ENCODE measurements around the gene NPPB. TPM values are rescaled to one million over a fixed set of nuclear protein-coding genes. Genes with fewer than 3 reads are reported as not detected.

NPPB gene
- total RNA-seq, 2 experiments from 2014 or later = not detected

DNA sequence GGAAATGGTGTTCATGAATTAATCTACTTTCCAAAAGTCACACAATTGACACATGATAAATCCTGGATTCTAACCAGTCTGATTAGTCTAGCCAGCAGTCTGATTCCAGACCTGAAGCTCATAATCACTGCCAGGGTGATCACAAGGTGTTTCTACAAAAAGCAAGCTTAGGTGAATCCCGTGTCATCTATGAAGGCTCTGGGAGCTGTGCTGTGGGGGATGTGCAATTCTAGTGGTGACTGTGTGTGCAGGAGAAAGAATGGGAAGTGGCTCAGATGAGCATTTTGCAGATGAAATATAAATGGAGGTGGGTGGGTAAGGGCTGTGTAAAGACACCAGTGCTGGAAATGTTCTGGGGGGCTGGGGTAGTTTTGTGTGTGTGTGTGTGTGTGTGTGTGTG lies 1.8 kb upstream of the NPPB start:
- ChIA-PET CTCF (ENCODE audit: unreplicated experiment) (no interaction called here), POLR2A (no interaction called here)
- Histone ChIP-seq H3K4me3 (ENCODE audit: low read depth, low read length, poor library complexity, severe bottlenecking) (no peak overlapping the region), H3K79me2 (ENCODE audit: insufficient read depth, low read depth, low read length) (no peaks in the 10 kb centered on the region), H3K27ac (ENCODE audit: low read depth, low read length, poor library complexity, severe bottlenecking) (no peak overlapping the region), H3K4me2 (ENCODE audit: low read length) (no peak overlapping the region), H3K9me2 (ENCODE audit: insufficient read depth, low read length) (no peaks in the 10 kb centered on the region), H3K36me3 (ENCODE audit: insufficient read depth, low read length) (no peaks in the 10 kb centered on the region), H3K9me3 (ENCODE audit: low read length) (no peaks in the 10 kb centered on the region), H4K20me1 (ENCODE audit: insufficient read depth, low read length) (no peaks in the 10 kb centered on the region), H2AFZ (ENCODE audit: low read length) (no peak overlapping the region), H3K4me1 (ENCODE audit: insufficient read depth, low read length, poor library complexity, severe bottlenecking) (peaks cover 23% of the 10 kb centered on the region)
- BruUV-seq (replicated peaks) = no TSS peak
- TF ChIP-seq EZH2phosphoT487 (IDR thresholded peaks at IDR 0.05; ENCODE audit: borderline replicate concordance, low read depth, low read length) = no peak
- TF ChIP-seq, protein P1, sequence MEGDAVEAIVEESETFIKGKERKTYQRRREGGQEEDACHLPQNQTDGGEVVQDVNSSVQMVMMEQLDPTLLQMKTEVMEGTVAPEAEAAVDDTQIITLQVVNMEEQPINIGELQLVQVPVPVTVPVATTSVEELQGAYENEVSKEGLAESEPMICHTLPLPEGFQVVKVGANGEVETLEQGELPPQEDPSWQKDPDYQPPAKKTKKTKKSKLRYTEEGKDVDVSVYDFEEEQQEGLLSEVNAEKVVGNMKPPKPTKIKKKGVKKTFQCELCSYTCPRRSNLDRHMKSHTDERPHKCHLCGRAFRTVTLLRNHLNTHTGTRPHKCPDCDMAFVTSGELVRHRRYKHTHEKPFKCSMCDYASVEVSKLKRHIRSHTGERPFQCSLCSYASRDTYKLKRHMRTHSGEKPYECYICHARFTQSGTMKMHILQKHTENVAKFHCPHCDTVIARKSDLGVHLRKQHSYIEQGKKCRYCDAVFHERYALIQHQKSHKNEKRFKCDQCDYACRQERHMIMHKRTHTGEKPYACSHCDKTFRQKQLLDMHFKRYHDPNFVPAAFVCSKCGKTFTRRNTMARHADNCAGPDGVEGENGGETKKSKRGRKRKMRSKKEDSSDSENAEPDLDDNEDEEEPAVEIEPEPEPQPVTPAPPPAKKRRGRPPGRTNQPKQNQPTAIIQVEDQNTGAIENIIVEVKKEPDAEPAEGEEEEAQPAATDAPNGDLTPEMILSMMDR (conservative IDR thresholded peaks at IDR 0.05; ENCODE audit: low read length) = no peak
- DNase-seq (ENCODE audit: low spot score) = no peak
- intact Hi-C loops (cut with micrococcal nuclease; ENCODE audit: unreplicated experiment) = no loop called here

DNA sequence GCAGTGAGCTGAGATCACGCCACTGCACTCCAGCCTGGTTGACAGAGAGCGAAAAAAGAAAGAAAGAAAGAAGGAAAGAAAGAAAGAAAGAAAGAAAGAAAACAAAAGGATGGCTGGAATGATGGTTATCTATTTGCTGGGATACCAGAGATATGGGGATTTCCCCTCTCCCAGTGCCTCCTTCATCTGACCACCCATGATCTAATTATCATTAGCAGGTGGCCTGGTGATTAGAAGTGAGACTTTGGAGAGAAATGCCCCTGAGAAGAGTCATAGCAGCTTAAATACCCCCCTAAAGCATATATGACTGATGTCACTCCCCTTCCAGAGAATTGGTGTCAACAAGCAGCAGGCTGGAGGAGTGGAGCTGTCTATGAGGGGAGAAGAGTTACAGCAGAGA lies 1.3 kb upstream of the NPPB start:
- no peaks in the 10 kb centered on the region for H3K9me2 ChIP-seq (ENCODE audit: insufficient read depth, low read length)
- ChIA-PET CTCF (ENCODE audit: unreplicated experiment) (no interaction called here), POLR2A (no interaction called here)
- H3K27ac ChIP-seq (ENCODE audit: low read depth, low read length, poor library complexity, severe bottlenecking) = no peak overlapping the region
- no peak overlapping the region for H2AFZ ChIP-seq (ENCODE audit: low read length)
- BruUV-seq (replicated peaks) = no TSS peak
- no peaks in the 10 kb centered on the region for H3K36me3 ChIP-seq (ENCODE audit: insufficient read depth, low read length)
- no peaks in the 10 kb centered on the region for H3K9me3 ChIP-seq (ENCODE audit: low read length)
- H3K4me1 ChIP-seq (ENCODE audit: insufficient read depth, low read length, poor library complexity, severe bottlenecking) = peaks cover 23% of the 10 kb centered on the region
- no peak overlapping the region for H3K4me3 ChIP-seq (ENCODE audit: low read depth, low read length, poor library complexity, severe bottlenecking)
- DNase-seq (ENCODE audit: low spot score) = no peak
- no peaks in the 10 kb centered on the region for H4K20me1 ChIP-seq (ENCODE audit: insufficient read depth, low read length)
- no peaks in the 10 kb centered on the region for H3K79me2 ChIP-seq (ENCODE audit: insufficient read depth, low read depth, low read length)
- intact Hi-C loops (cut with micrococcal nuclease; ENCODE audit: unreplicated experiment) = no loop called here
- H3K4me2 ChIP-seq (ENCODE audit: low read length) = no peak overlapping the region
- no peak for TF ChIP-seq EZH2phosphoT487 (IDR thresholded peaks at IDR 0.05; ENCODE audit: borderline replicate concordance, low read depth, low read length)
- TF ChIP-seq, protein P1 (conservative IDR thresholded peaks at IDR 0.05; ENCODE audit: low read length) = no peak

DNA sequence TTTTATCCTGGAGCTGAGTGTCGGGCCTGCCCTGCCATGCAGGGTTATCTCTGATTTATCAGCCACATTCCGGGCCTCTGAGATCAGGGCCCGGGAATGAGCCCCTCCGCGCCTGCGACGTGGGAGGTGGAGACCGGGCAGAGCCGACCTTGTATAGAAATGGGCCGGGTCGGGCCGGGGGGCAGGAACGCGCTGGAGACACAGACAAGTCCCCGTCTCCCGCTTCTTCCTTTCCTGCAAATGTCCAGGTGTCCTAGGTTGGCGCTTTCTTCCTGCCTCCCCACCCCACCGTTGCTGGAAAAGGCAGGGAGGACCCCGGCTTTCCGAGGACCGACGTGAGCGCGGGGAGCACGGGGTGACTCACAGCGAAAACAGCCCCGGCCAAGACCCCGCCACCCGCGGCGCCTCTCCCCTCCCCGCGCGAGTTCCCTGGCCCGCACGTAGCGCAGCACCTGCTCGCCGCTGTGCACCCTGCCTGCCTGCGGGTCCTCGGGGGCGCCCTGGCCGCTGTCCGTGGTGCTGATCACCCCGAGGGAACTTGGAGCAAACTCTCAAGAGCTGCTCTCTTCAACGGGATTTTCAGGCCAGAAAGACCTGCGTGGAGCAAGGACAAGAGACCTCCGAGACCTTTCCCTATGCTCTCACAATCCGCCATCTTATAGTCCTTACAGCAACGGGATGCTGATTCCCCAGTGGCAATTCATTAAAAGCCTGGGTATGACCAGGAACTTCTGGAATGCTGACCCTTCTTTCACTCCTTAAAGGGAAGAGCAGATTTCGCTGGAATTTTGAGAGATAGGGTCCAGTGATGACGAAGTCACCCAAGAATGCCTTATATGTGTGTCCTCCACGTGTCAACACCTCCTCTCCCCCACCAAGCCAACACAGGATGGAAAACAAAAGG lies 475 bp upstream of the NPPB start:
- H3K9me2 ChIP-seq (ENCODE audit: insufficient read depth, low read length) = no peaks in the 10 kb centered on the region
- H2AFZ ChIP-seq (ENCODE audit: low read length) = no peak overlapping the region
- H4K20me1 ChIP-seq (ENCODE audit: insufficient read depth, low read length) = no peaks in the 10 kb centered on the region
- no peak overlapping the region for H3K4me3 ChIP-seq (ENCODE audit: low read depth, low read length, poor library complexity, severe bottlenecking)
- H3K9me3 ChIP-seq (ENCODE audit: low read length) = no peaks in the 10 kb centered on the region
- TF ChIP-seq, protein P1 (conservative IDR thresholded peaks at IDR 0.05; ENCODE audit: low read length) = peak; percentile 39
- TF ChIP-seq EZH2phosphoT487 (IDR thresholded peaks at IDR 0.05; ENCODE audit: borderline replicate concordance, low read depth, low read length) = no peak
- peak; percentile 69 for DNase-seq (ENCODE audit: low spot score)
- BruUV-seq (replicated peaks) = no TSS peak
- CTCF ChIA-PET (ENCODE audit: unreplicated experiment) = no interaction called here
- H3K36me3 ChIP-seq (ENCODE audit: insufficient read depth, low read length) = no peaks in the 10 kb centered on the region
- POLR2A ChIA-PET = no interaction called here
- H3K27ac ChIP-seq (ENCODE audit: low read depth, low read length, poor library complexity, severe bottlenecking) = no peak overlapping the region
- peaks cover 18% of the 10 kb centered on the region for H3K4me1 ChIP-seq (ENCODE audit: insufficient read depth, low read length, poor library complexity, severe bottlenecking)
- intact Hi-C loops (cut with micrococcal nuclease; ENCODE audit: unreplicated experiment) = no loop called here
- no peak overlapping the region for H3K4me2 ChIP-seq (ENCODE audit: low read length)
- no peaks in the 10 kb centered on the region for H3K79me2 ChIP-seq (ENCODE audit: insufficient read depth, low read depth, low read length)

Data from OCI-LY7 (cell line).